Endothelial cell of umbilical vein (primary cell): ENCODE results near the gene PIP5K1C. TPM values are rescaled to one million over a fixed set of nuclear protein-coding genes. Genes with fewer than 3 reads are reported as not detected.

ENCODE experiments used
- BruUV-seq: library from RNA; stranded (reverse); fragments of 400-500 nt; replicated peaks from 2 replicates; lab custom pipeline; 2021; lab: Mats Ljungman, UMichigan
- CTCF ChIA-PET: fragments of 300-600, 350-600 bp; sonication (Branson Sonifier 250); formaldehyde crosslinking; loops from one replicate; lab custom pipeline; 2021; ENCODE audit warnings: antibody characterized with exemption, inconsistent platforms; lab: Charles Lee
- POLR2A ChIA-PET: fragments of 300-600, 350-600 bp; sonication (Branson Sonifier 250); formaldehyde crosslinking; loops from one replicate; lab custom pipeline; 2021; ENCODE audit warnings: antibody characterized with exemption, inconsistent platforms; lab: Charles Lee
- DNase-seq: peaks from one replicate; pipeline ENCODE4 v3.0.0-alpha.2; 2011; ENCODE audit warnings: low read depth, low spot score
- FAIRE-seq: peaks from 2 replicates; lab custom pipeline; 2011; peaks lifted over from hg19 to GRCh38; lab: Jason Lieb, UNC
- H2AFZ ChIP-seq: 2 replicates; pipeline ENCODE4 v1.6.0; 2012; ENCODE audit warnings: low read depth, low read length, control low read depth, inconsistent platforms
- H3K27ac ChIP-seq: 2 replicates; pipeline ENCODE4 v1.5.1; 2011; ENCODE audit warnings: low read depth, mild to moderate bottlenecking, control low read depth, low read length, moderate library complexity; ENCODE audit not compliant: insufficient read depth
- H3K27me3 ChIP-seq, 2 experiments: 2 replicates each; pipeline versions ENCODE4 v1.6.0 to v1.6.1; 2011; ENCODE audit warnings: low read length in 2 of 2, mixed read lengths in 1 of 2; ENCODE audit not compliant: control insufficient read depth in 2 of 2, insufficient read depth in 2 of 2
- H3K36me3 ChIP-seq, 2 experiments: 2 replicates in 1 of 2; 3 replicates in 1 of 2; pipeline ENCODE4 v1.5.1; 2011; ENCODE audit warnings: low read length in 2 of 2, mild to moderate bottlenecking in 1 of 2, moderate library complexity in 1 of 2; ENCODE audit not compliant: control insufficient read depth in 2 of 2, insufficient read depth in 2 of 2; ENCODE audit errors: extremely low read depth in 1 of 2
- H3K4me1 ChIP-seq: 3 replicates; pipeline ENCODE4 v1.5.1; 2011; ENCODE audit warnings: mild to moderate bottlenecking, low read length; ENCODE audit not compliant: control insufficient read depth, insufficient read depth; ENCODE audit errors: extremely low read depth
- H3K4me2 ChIP-seq: 2 replicates; pipeline ENCODE4 v1.6.1; 2011; ENCODE audit warnings: low read length, control low read depth, mixed read lengths; ENCODE audit not compliant: insufficient read depth
- H3K4me3 ChIP-seq, 3 experiments: fragments of 200-600 bp in 1 of 3; sonication (generic), shearing (Covaris generic) in 1 of 3; replicated peaks in 1 of 3; 2 replicates each; pipeline ENCODE4 v1.5.1; 2011 to 2016; ENCODE audit warnings: control low read depth in 3 of 3, low read length in 3 of 3, mild to moderate bottlenecking in 2 of 3, inconsistent platforms in 1 of 3, low read depth in 1 of 3, moderate library complexity in 1 of 3; ENCODE audit not compliant: insufficient read depth in 1 of 3
- H3K79me2 ChIP-seq: 2 replicates; pipeline ENCODE4 v1.6.0; 2012; ENCODE audit warnings: low read length, inconsistent platforms; ENCODE audit not compliant: control insufficient read depth, insufficient read depth
- H3K9ac ChIP-seq: replicated peaks from 2 replicates; pipeline ENCODE3; 2011; ENCODE audit warnings: low read length, control low read depth; ENCODE audit not compliant: insufficient read depth; ENCODE audit errors: extremely low read depth
- H3K9me1 ChIP-seq: replicated peaks from 3 replicates; pipeline ENCODE4 v1.6.0; 2011; ENCODE audit warnings: mild to moderate bottlenecking, low read length; ENCODE audit not compliant: control insufficient read depth, insufficient read depth; ENCODE audit errors: extremely low read depth
- H3K9me3 ChIP-seq: replicated peaks from 2 replicates; pipeline ENCODE4 v1.5.1; 2012; ENCODE audit warnings: low read length, inconsistent platforms; ENCODE audit not compliant: control insufficient read depth, insufficient read depth
- H4K20me1 ChIP-seq: replicated peaks from 2 replicates; pipeline ENCODE3; 2011; ENCODE audit warnings: mild to moderate bottlenecking, low read length; ENCODE audit not compliant: control insufficient read depth, insufficient read depth; ENCODE audit errors: extremely low read depth
- EZH2 ChIP-seq: IDR thresholded peaks from 2 replicates; pipeline ENCODE4 v1.6.1; 2012; ENCODE audit warnings: borderline replicate concordance, low read depth, mild to moderate bottlenecking, moderate library complexity, low read length, inconsistent platforms; ENCODE audit not compliant: severe bottlenecking
- FOS ChIP-seq: IDR thresholded peaks from 2 replicates; pipeline ENCODE4 v1.6.1; 2011; ENCODE audit warnings: mild to moderate bottlenecking, low read length, moderate library complexity, borderline replicate concordance; ENCODE audit not compliant: insufficient read depth
- GATA2 ChIP-seq: IDR thresholded peaks from 2 replicates; pipeline ENCODE4 v1.7.0; 2011; ENCODE audit warnings: low read depth, mild to moderate bottlenecking, moderate library complexity, mixed read lengths, low read length; ENCODE audit not compliant: insufficient read length, insufficient read depth
- JUN ChIP-seq: IDR thresholded peaks from 2 replicates; pipeline ENCODE4 v1.6.1; 2011; ENCODE audit warnings: borderline replicate concordance, low read depth; ENCODE audit not compliant: insufficient read length, insufficient read depth
- MAX ChIP-seq: IDR thresholded peaks from 2 replicates; pipeline ENCODE4 v1.6.1; 2011; ENCODE audit not compliant: insufficient read depth, insufficient read length
- MYC ChIP-seq: IDR thresholded peaks from one replicate; pipeline ENCODE4 v1.6.1; 2011; ENCODE audit warnings: mild to moderate bottlenecking, low read depth, low read length
- POLR2A ChIP-seq: IDR thresholded peaks from 2 replicates; pipeline ENCODE4 v1.6.1; 2012; ENCODE audit warnings: low read depth, mild to moderate bottlenecking, control low read depth, low read length
- POLR2AphosphoS5 ChIP-seq: IDR thresholded peaks from 2 replicates; pipeline ENCODE4 v1.6.1; 2012; ENCODE audit warnings: low read depth, mild to moderate bottlenecking, control low read depth, low read length, moderate library complexity; ENCODE audit not compliant: insufficient read depth
- dilution Hi-C: fragments of 300-500 bp; cut with MboI; formaldehyde crosslinking; loops from one replicate; pipeline ENCODE4 v1.15.0; 2019; ENCODE audit warnings: low sequenced_read_pairs; ENCODE audit not compliant: extremely low pct_ligation_motif_present
- intact Hi-C: fragments of 100-400 bp; cut with micrococcal nuclease; formaldehyde crosslinking; loops from one replicate; pipeline ENCODE4 v1.10.0; 2022
- polyA plus RNA-seq, 4 experiments: library from polyadenylated mRNA; depleted of rRNA in 3 of 4; stranded (reverse) in 3 of 4; unstranded in 1 of 4; fragments of >200 nt; gene quantifications; 2 replicates each; pipeline versions ENCODE4 v1.2.1 to v1.2.3, GENCODE V29; 2011 to 2012; ENCODE audit warnings: missing spikeins in 1 of 4
- total RNA-seq: library from RNA; stranded (reverse); gene quantifications from 2 replicates; pipeline ENCODE4 v1.2.3, GENCODE V29; 2021
- TF ChIP-seq, protein P1 (sequence below), 2 donors: IDR thresholded peaks; 1 replicate in 1 of 2; 2 replicates in 1 of 2; pipeline ENCODE4 v1.5.1; 2011; ENCODE audit warnings: low read length in 2 of 2, mild to moderate bottlenecking in 2 of 2, moderate library complexity in 2 of 2, control low read depth in 1 of 2, inconsistent platforms in 1 of 2, low read depth in 1 of 2; ENCODE audit not compliant: insufficient read depth in 1 of 2; ENCODE audit errors: extremely low read depth in 1 of 2

PIP5K1C gene
- total and polyA plus RNA-seq, 2 donors (not counting 3 experiments of a cell fraction or from before 2014, with no cell fraction given) = 31.6 to 79.5 TPM

DNA sequence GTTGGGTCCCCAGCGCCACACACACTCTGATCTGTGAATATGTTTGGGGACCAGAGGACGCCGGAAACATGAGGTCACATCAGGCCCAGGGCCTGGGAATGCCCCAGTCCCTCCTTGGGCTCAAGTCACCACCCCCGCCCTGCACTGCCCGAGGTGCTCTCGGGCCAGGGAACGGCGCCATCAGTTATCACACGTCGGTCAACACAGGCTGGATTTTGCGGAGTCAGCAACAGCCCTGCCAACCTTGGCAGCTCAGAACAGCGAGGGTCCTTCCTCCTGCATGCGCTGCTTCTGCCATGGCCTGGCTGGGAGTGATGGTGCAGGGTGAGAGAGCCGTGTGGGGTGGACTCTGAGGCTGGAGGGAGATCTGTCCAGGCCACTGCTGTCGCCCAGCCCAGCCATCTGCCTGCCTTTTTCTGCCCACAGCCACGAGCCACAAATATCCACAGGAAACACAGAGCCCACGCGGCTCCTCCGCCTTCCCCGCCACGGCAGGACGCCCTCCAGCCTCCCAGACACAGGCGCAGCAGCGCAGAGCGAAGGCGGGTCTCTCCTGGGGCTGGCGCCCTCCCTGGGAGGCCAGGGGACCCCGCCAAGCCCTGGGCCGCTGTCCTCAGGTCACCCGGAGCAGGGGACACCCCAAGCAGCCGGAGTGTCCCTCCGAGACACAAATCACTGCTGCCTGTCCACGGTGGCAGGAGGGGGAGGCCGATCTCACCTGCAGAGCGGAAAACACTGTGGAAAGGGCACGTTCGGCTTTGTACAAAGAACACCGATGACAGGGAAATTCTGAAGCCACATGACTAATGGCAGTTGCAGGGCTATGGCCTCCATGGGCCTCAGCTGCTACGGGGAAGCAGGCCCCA is 42.0 kb downstream of the PIP5K1C start:
- no TSS peak for BruUV-seq
- Histone ChIP-seq H3K4me3 (no peak overlapping the region), H3K4me1 (no peaks in the 10 kb centered on the region), H3K27me3 (no peaks in the 10 kb centered on the region), H3K9me3 (no peaks in the 10 kb centered on the region), H3K79me2 (no peaks in the 10 kb centered on the region), H3K27ac (no peak overlapping the region), H3K9ac (no peak overlapping the region), H3K9me1 (no peaks in the 10 kb centered on the region), H3K4me2 (no peak overlapping the region), H2AFZ (no peak overlapping the region), H3K36me3 (peaks cover 2 to 64% of the 10 kb centered on the region in 2 experiments), H4K20me1 (no peaks in the 10 kb centered on the region)
- no peak for FAIRE-seq
- CTCF ChIA-PET = no interaction called here
- intact Hi-C loops (no loop called here), dilution Hi-C loops (no loop called here)
- DNase-seq = no peak
- POLR2A ChIA-PET = no interaction called here
- TF ChIP-seq FOS = no peak
- no peak for TF ChIP-seq EZH2
- no peak for TF ChIP-seq POLR2A
- TF ChIP-seq MAX = no peak
- TF ChIP-seq, protein P1, sequence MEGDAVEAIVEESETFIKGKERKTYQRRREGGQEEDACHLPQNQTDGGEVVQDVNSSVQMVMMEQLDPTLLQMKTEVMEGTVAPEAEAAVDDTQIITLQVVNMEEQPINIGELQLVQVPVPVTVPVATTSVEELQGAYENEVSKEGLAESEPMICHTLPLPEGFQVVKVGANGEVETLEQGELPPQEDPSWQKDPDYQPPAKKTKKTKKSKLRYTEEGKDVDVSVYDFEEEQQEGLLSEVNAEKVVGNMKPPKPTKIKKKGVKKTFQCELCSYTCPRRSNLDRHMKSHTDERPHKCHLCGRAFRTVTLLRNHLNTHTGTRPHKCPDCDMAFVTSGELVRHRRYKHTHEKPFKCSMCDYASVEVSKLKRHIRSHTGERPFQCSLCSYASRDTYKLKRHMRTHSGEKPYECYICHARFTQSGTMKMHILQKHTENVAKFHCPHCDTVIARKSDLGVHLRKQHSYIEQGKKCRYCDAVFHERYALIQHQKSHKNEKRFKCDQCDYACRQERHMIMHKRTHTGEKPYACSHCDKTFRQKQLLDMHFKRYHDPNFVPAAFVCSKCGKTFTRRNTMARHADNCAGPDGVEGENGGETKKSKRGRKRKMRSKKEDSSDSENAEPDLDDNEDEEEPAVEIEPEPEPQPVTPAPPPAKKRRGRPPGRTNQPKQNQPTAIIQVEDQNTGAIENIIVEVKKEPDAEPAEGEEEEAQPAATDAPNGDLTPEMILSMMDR (IDR thresholded peaks at IDR 0.05; ENCODE audit: extremely low read depth in 1 of 2, insufficient read depth in 1 of 2, low read depth in 1 of 2, low read length in 2 of 2) = no peak
- TF ChIP-seq JUN = no peak
- TF ChIP-seq GATA2 = no peak
- no peak for TF ChIP-seq MYC
- no peak for TF ChIP-seq POLR2AphosphoS5
